IMR-90 (cell line): ENCODE data around the gene EXOC4. TPM values are rescaled to one million over a fixed set of nuclear protein-coding genes. Genes with fewer than 3 reads are reported as not detected.

Experiments used
- ATAC-seq: fragments of 200-7000 bp; cut with Tn5 transposase; 2 replicates; pipeline ENCODE4 v1.9.1; 2020; ENCODE audit warnings: low read depth, mild to moderate bottlenecking, moderate library complexity
- BruUV-seq: library from RNA; stranded (reverse); fragments of 400-500 nt; replicated peaks from 2 replicates; lab custom pipeline; 2021; lab: Mats Ljungman, UMichigan
- CTCF ChIA-PET: fragments of 300-600 bp; formaldehyde crosslinking; extraction: SDS; loops from one replicate; lab custom pipeline; 2021; ENCODE audit warnings: antibody characterized with exemption; lab: Yijun Ruan, JAX
- POLR2A ChIA-PET: fragments of 300-600 bp; sonication (Branson Sonifier 250); formaldehyde crosslinking; loops from one replicate; lab custom pipeline; 2022; ENCODE audit warnings: antibody characterized with exemption; ENCODE audit not compliant: unreplicated experiment; lab: Charles Lee
- DNase-seq: peaks from one replicate; pipeline ENCODE4 v3.0.0; 2013
- H2AFZ ChIP-seq: replicated peaks from 2 replicates; pipeline ENCODE3; 2013; ENCODE audit warnings: low read length, mild to moderate bottlenecking; ENCODE audit not compliant: poor library complexity
- H2AK5ac ChIP-seq: 2 replicates; pipeline ENCODE4 v1.6.1; 2013; ENCODE audit warnings: low read depth, low read length, inconsistent platforms
- H2AK9ac ChIP-seq: replicated peaks from 2 replicates; pipeline ENCODE3; 2013; ENCODE audit warnings: mild to moderate bottlenecking, low read depth, low read length, moderate library complexity; ENCODE audit not compliant: poor library complexity
- H2BK120ac ChIP-seq: 2 replicates; pipeline ENCODE4 v1.6.1; 2013; ENCODE audit warnings: low read depth, low read length, inconsistent platforms
- H2BK15ac ChIP-seq: 3 replicates; pipeline ENCODE4 v1.6.1; 2013; ENCODE audit warnings: low read depth, low read length, inconsistent platforms
- H2BK20ac ChIP-seq: 2 replicates; pipeline ENCODE4 v1.6.1; 2013; ENCODE audit warnings: low read depth, mild to moderate bottlenecking, inconsistent platforms, low read length, moderate library complexity
- H2BK5ac ChIP-seq: 2 replicates; pipeline ENCODE4 v1.6.1; 2013; ENCODE audit warnings: mild to moderate bottlenecking, low read depth, low read length, inconsistent platforms; ENCODE audit not compliant: poor library complexity, severe bottlenecking
- H3K14ac ChIP-seq: replicated peaks from 2 replicates; pipeline ENCODE4 v1.6.1; 2013; ENCODE audit warnings: low read depth, low read length, inconsistent platforms
- H3K18ac ChIP-seq: 2 replicates; pipeline ENCODE4 v1.6.1; 2013; ENCODE audit warnings: low read depth, low read length, control low read depth
- H3K23ac ChIP-seq: 2 replicates; pipeline ENCODE4 v1.6.1; 2013; ENCODE audit warnings: low read depth, low read length, inconsistent platforms
- H3K27ac ChIP-seq: 2 replicates; pipeline ENCODE4 v1.5.1; 2013; ENCODE audit warnings: mild to moderate bottlenecking, control low read depth, low read length; ENCODE audit not compliant: insufficient read depth
- H3K27me3 ChIP-seq: 2 replicates; pipeline ENCODE4 v1.6.1; 2013; ENCODE audit warnings: low read length; ENCODE audit not compliant: control insufficient read depth, insufficient read depth
- H3K36me3 ChIP-seq: 2 replicates; pipeline ENCODE4 v1.6.1; 2013; ENCODE audit warnings: low read length, mixed read lengths; ENCODE audit not compliant: control insufficient read depth, insufficient read depth
- H3K4ac ChIP-seq: 2 replicates; pipeline ENCODE4 v1.6.1; 2013; ENCODE audit warnings: low read depth, low read length, inconsistent platforms
- H3K4me1 ChIP-seq: 2 replicates; pipeline ENCODE4 v1.6.1; 2013; ENCODE audit warnings: low read length, mixed read lengths; ENCODE audit not compliant: control insufficient read depth, insufficient read depth
- H3K4me2 ChIP-seq: 2 replicates; pipeline ENCODE4 v1.6.1; 2013; ENCODE audit warnings: low read depth, mild to moderate bottlenecking, control low read depth, low read length, moderate library complexity
- H3K4me3 ChIP-seq: 2 replicates; pipeline ENCODE4 v1.5.1; 2013; ENCODE audit warnings: low read depth, mild to moderate bottlenecking, control low read depth, low read length, moderate library complexity; ENCODE audit not compliant: insufficient read depth
- H3K56ac ChIP-seq: 2 replicates; pipeline ENCODE4 v1.6.1; 2013; ENCODE audit warnings: low read length, inconsistent platforms; ENCODE audit not compliant: insufficient read depth; ENCODE audit errors: extremely low read depth
- H3K79me1 ChIP-seq, 2 experiments: 2 replicates each; pipeline ENCODE4 v1.6.1; 2013; ENCODE audit warnings: low read length in 2 of 2, inconsistent platforms in 1 of 2, low read depth in 1 of 2
- H3K9ac ChIP-seq: 2 replicates; pipeline ENCODE4 v1.6.1; 2013; ENCODE audit warnings: low read depth, low read length, control low read depth
- H3K9me1 ChIP-seq: 2 replicates; pipeline ENCODE4 v1.6.1; 2013; ENCODE audit warnings: low read length, inconsistent platforms; ENCODE audit not compliant: insufficient read depth
- H3K9me3 ChIP-seq: 2 replicates; pipeline ENCODE4 v1.6.1; 2013; ENCODE audit warnings: low read length; ENCODE audit not compliant: control insufficient read depth, insufficient read depth
- H4K20me1 ChIP-seq: 2 replicates; pipeline ENCODE4 v1.6.1; 2013; ENCODE audit warnings: low read length, inconsistent platforms; ENCODE audit not compliant: insufficient read depth
- H4K5ac ChIP-seq: 2 replicates; pipeline ENCODE4 v1.6.1; 2013; ENCODE audit warnings: mild to moderate bottlenecking, low read depth, low read length, control low read depth
- H4K8ac ChIP-seq, 2 experiments: 2 replicates each; pipeline ENCODE4 v1.6.1; 2013; ENCODE audit warnings: low read depth in 2 of 2, low read length in 2 of 2, control low read depth in 1 of 2, inconsistent platforms in 1 of 2
- H4K91ac ChIP-seq: 2 replicates; pipeline ENCODE4 v1.6.1; 2013; ENCODE audit warnings: low read depth, low read length, inconsistent platforms; ENCODE audit not compliant: insufficient read depth
- MAFK ChIP-seq: IDR thresholded peaks from 2 replicates; pipeline ENCODE4 v1.6.1; 2012; ENCODE audit warnings: low read depth, low read length, improper control_type of control experiment
- MAZ ChIP-seq: IDR thresholded peaks from 2 replicates; pipeline ENCODE4 v1.6.1; 2012; ENCODE audit warnings: low read depth, mild to moderate bottlenecking, low read length, improper control_type of control experiment, moderate library complexity, borderline replicate concordance
- MXI1 ChIP-seq: IDR thresholded peaks from 2 replicates; pipeline ENCODE4 v1.6.1; 2012; ENCODE audit warnings: low read depth, mild to moderate bottlenecking, low read length, moderate library complexity, borderline replicate concordance
- RCOR1 ChIP-seq: IDR thresholded peaks from 2 replicates; pipeline ENCODE4 v1.6.1; 2012; ENCODE audit warnings: mild to moderate bottlenecking, low read length, improper control_type of control experiment; ENCODE audit not compliant: insufficient replicate concordance
- SMC3 ChIP-seq: fragments of 150-350 bp; IDR thresholded peaks from 2 replicates; pipeline ENCODE4 v1.6.1; 2016; ENCODE audit warnings: low read depth, mild to moderate bottlenecking, antibody characterized with exemption, low read length, moderate library complexity
- WGBS, 2 experiments: methylation state at CpG; one replicate each; pipeline versions ENCODE4 v1.1.5 to v1.1.7; 2013; ENCODE audit warnings: missing lambda C conversion rate in 2 of 2; ENCODE audit not compliant: insufficient read length in 1 of 2; ENCODE audit errors: extremely low coverage in 2 of 2; 5-methylcytosine and 5-hydroxymethylcytosine counted together
- dilution Hi-C: fragments of 300-500 bp; cut with HindIII; formaldehyde crosslinking; loops from one replicate; pipeline ENCODE4 v1.14.3; 2018; ENCODE audit warnings: low sequenced_read_pairs; ENCODE audit not compliant: unreplicated experiment
- in situ Hi-C: fragments of 300-500 bp; cut with MboI; formaldehyde crosslinking; loops from 3 replicates; pipeline ENCODE4 v1.14.3; 2019; ENCODE audit warnings: low sequenced_read_pairs, inconsistent platforms, mixed read lengths
- intact Hi-C: fragments of 100-400 bp; cut with micrococcal nuclease; formaldehyde crosslinking; loops from 2 replicates; pipeline ENCODE4 v1.10.0; 2022
- polyA plus RNA-seq, 3 experiments: library from polyadenylated mRNA; depleted of rRNA; stranded (reverse); fragments of >200 nt; gene quantifications; 2 replicates each; pipeline ENCODE4 v1.2.3, GENCODE V29; 2012; ENCODE audit warnings: low replicate concordance in 1 of 3
- total RNA-seq: library from RNA; depleted of rRNA; stranded (reverse); fragments of >200 nt; gene quantifications from 2 replicates; pipeline ENCODE4 v1.2.3, GENCODE V29; 2012

EXOC4 gene
- total and polyA plus RNA-seq, 2 of the 4 experiments (the other 2 are of a cell fraction), result 25.4 to 94.6 TPM

DNA sequence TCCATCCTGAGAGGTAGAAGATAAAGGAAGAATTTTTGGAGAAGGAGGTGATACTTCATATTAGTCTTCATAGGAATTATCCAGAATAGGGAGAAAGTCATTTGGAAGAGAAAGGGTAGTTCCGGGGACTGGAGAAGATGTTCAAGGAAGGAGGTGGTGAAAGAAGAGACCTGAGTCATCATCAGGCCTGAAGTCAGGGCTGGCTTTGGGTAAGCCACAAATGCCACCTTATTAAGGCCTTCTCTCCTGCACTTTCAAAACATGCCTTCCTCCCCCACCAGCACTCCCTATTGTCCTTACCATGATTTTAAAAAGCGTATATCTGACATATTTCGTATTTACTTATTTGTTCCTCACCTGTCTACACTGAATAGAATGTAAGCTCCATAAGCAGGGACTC lies 762.1 kb downstream of the EXOC4 start:
- no peaks in the 10 kb centered on the region for H3K79me1 ChIP-seq
- in situ Hi-C loops (loop anchor here (25.0 kb wide), 1 partner anchor 1303 kb away; no protein-coding TSS in a partner anchor), intact Hi-C loops (loop anchor here (5.0 to 10.0 kb wide), 5 partner anchors 270 to 1700 kb away; no protein-coding TSS in a partner anchor), dilution Hi-C loops (no loop called here)
- no peaks in the 10 kb centered on the region for H4K20me1 ChIP-seq
- H3K18ac ChIP-seq, result no peak overlapping the region
- DNase-seq (no peak), ATAC-seq (no peak)
- H2BK15ac ChIP-seq, result no peak overlapping the region
- POLR2A ChIA-PET, result no interaction called here
- BruUV-seq, result no TSS peak
- no peaks in the 10 kb centered on the region for H3K27me3 ChIP-seq
- WGBS, 2 experiments, result no CpG with 5 or more reads among the region's 3 CpGs
- H2AFZ ChIP-seq, result no peak overlapping the region
- no peaks in the 10 kb centered on the region for H3K9me3 ChIP-seq
- no peak for TF ChIP-seq MAFK
- no peak for TF ChIP-seq SMC3
- TF ChIP-seq MAZ, result no peak
- no peak for TF ChIP-seq RCOR1
- no peak for TF ChIP-seq MXI1
- H3K9me1 ChIP-seq, result no peaks in the 10 kb centered on the region
- no peak overlapping the region for H3K4me2 ChIP-seq
- H3K4me3 ChIP-seq, result no peak overlapping the region
- no peak overlapping the region for H3K56ac ChIP-seq
- H3K23ac ChIP-seq, result no peak overlapping the region
- no peaks in the 10 kb centered on the region for H3K4me1 ChIP-seq
- H4K8ac ChIP-seq, result no peak overlapping the region
- no peak overlapping the region for H2AK5ac ChIP-seq
- H3K27ac ChIP-seq, result no peak overlapping the region
- H2AK9ac ChIP-seq, result no peak overlapping the region
- no peak overlapping the region for H2BK5ac ChIP-seq
- no peak overlapping the region for H2BK20ac ChIP-seq
- H4K91ac ChIP-seq, result no peak overlapping the region
- no peaks in the 10 kb centered on the region for H3K36me3 ChIP-seq
- CTCF ChIA-PET, result no interaction called here
- H3K14ac ChIP-seq, result no peak overlapping the region
- no peak overlapping the region for H2BK120ac ChIP-seq
- no peak overlapping the region for H3K9ac ChIP-seq
- H3K4ac ChIP-seq, result no peak overlapping the region
- no peak overlapping the region for H4K5ac ChIP-seq
